ENCODE data around the gene APEH.

APEH gene

DNA sequence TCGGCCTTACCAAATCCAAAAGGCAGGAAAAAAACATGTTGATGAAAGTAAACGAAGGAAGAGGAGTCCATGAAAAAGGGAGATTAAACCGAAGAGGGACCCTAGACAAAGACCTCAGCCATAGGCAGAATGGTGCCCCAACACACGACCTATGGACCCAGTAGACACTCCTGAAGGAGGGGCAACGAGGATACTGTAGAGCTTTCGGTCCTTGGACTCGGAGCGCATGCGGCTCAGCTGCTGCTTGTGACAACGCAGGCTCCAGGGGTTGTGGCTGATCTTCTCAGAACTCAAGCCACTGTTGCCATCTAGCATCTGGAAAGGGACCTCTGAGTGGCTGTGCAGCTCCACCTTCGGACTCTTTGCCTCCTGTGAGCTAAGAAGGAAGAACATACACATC, 58.4 kb downstream of the APEH start:
- DNase-seq, result no peak

DNA sequence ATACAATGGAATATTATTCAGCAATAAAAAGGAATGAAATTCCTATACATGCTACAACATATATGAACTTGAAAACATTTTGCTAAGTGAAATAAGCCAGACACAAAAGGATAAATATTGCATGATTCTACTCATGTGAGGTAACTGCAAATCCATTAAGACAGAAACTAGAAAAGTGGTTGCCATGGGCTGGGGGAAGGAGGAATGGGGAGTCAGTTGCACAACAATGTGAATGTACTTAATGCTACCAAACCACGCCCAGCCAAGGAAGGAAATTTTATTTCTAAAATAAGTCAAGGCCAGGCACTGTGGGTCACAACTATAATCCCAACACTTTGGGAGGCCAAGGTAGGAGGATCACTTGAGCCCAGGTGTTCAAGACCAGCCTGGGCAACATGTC, 59.4 kb downstream of the APEH start:
- DNase-seq, result no peak

Data from SHP77 (cell line).